Tibial artery (tissue), 4 donors: ENCODE data around the gene FSD2.

ENCODE experiments used
- DNase-seq, 2 donors: peaks; one replicate each; pipeline ENCODE4 v3.0.0-alpha.2; 2019
- H3K27ac ChIP-seq, 2 donors: fragments of 200-600 bp; sonication (generic) in 1 of 2; 1 replicate in 1 of 2; 2 replicates in 1 of 2; pipeline ENCODE4 v1.5.1; 2018 to 2019; ENCODE audit warnings: mild to moderate bottlenecking in 1 of 2
- H3K27me3 ChIP-seq, 2 donors: fragments of 200-600 bp; sonication (generic) in 1 of 2; one replicate each; pipeline versions ENCODE4 v1.5.1 to v1.6.0; 2016 to 2019
- H3K36me3 ChIP-seq, 3 donors: fragments of 200-600 bp; sonication (generic) in 2 of 3; one replicate each; pipeline ENCODE4 v1.5.1; 2016 to 2019; ENCODE audit warnings: mild to moderate bottlenecking in 2 of 3
- H3K4me1 ChIP-seq, 4 donors: fragments of 200-600 bp; sonication (generic) in 2 of 4; 1 replicate in 3 of 4; 2 replicates in 1 of 4; pipeline ENCODE4 v1.5.1; 2016 to 2019
- H3K4me3 ChIP-seq, 2 donors: fragments of 200-600 bp; sonication (generic) in 1 of 2; 1 replicate in 1 of 2; 2 replicates in 1 of 2; pipeline ENCODE4 v1.5.1; 2018 to 2019; ENCODE audit warnings: mild to moderate bottlenecking in 2 of 2
- H3K9me3 ChIP-seq, 3 donors: fragments of 200-600 bp; sonication (generic) in 1 of 3; one replicate each; pipeline ENCODE4 v1.5.1; 2016 to 2019
- CTCF ChIP-seq, 2 experiments: fragments of 200-600 bp in 1 of 2; fragments of 450-650 bp in 1 of 2; IDR thresholded peaks; one replicate each; pipeline ENCODE4 v1.5.1; 2017 to 2019; ENCODE audit warnings: antibody characterized with exemption in 2 of 2, mild to moderate bottlenecking in 1 of 2, moderate library complexity in 1 of 2
- intact Hi-C: fragments of 100-400 bp; cut with DNase I; formaldehyde crosslinking; loops from one replicate; pipeline ENCODE4 v1.15.0; 2023; ENCODE audit warnings: low total_unique reads

The FSD2 gene

DNA sequence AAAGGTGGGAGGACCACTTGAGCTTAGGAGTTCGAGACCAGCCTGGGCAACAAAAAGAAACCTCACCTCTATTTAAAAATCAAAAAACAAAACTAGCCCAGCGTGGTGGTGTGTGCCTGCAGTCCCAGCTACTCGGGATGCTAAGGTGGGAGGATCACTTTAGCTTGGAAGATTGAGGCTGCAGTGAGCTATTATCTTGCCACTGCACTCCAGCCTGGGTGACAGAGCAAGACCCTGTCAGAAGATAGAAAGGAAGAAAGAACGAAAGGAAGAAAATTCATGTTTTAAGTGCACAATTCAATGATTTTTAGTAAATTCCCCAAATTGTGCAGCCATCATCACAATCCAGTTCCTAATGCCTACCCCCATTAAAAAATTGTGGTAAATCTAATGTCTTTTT lies 7.8 kb downstream of the FSD2 start:
- intact Hi-C loops, result no loop called here

DNA sequence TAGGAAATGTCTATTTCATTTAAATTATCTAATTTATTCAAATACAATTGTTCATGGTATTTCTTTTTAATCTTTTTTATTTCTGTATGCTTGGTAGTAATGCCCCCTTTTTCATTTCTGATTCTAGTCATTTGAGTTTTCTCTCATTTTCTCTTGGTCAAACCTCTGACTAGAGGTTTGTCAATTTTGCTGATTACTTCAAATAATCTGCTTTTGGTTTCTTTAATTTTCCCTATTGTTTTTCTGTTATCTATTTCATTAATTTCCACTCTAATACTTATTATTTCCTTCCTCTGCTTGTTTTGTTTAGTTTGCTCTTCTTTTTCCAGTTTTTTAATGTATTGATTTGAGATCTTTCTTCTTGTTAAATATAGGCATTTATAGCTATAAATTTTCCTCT lies 12.1 kb downstream of the FSD2 start:
- no peaks in the 10 kb centered on the region for H3K4me1 ChIP-seq
- H3K27me3 ChIP-seq, result no peaks in the 10 kb centered on the region
- H3K36me3 ChIP-seq, result no peaks in the 10 kb centered on the region
- no peak for TF ChIP-seq CTCF (IDR thresholded peaks at IDR 0.05)
- intact Hi-C loops, result no loop called here
- no peak overlapping the region for H3K4me3 ChIP-seq
- no peaks in the 10 kb centered on the region for H3K9me3 ChIP-seq
- DNase-seq, result no peak
- H3K27ac ChIP-seq, result no peak overlapping the region

More for the DNA sequence above, 7.8 kb downstream of the FSD2 start:
- Histone ChIP-seq H3K27ac (no peak overlapping the region), H3K4me3 (no peak overlapping the region), H3K4me1 (no peaks in the 10 kb centered on the region), H3K36me3 (no peaks in the 10 kb centered on the region), H3K9me3 (no peaks in the 10 kb centered on the region), H3K27me3 (no peaks in the 10 kb centered on the region)
- no peak for DNase-seq
- TF ChIP-seq CTCF (IDR thresholded peaks at IDR 0.05), result no peak

- H3K4me1 ChIP-seq, result no peaks in the 10 kb centered on the region
- H3K36me3 ChIP-seq, result no peaks in the 10 kb centered on the region
- DNase-seq, result no peak
- H3K27ac ChIP-seq, result no peak overlapping the region
- no peak for TF ChIP-seq CTCF (IDR thresholded peaks at IDR 0.05)
- no peak overlapping the region for H3K4me3 ChIP-seq
- intact Hi-C loops, result no loop called here
- H3K27me3 ChIP-seq, result no peaks in the 10 kb centered on the region
- no peaks in the 10 kb centered on the region for H3K9me3 ChIP-seq
Measured at GRCh38 chr15:82792068-82792467, 13.8 kb downstream of the FSD2 start.

GRCh38 chr15:82790321-82790720 lies 15.5 kb downstream of the FSD2 start:
- H3K4me1 ChIP-seq, result no peaks in the 10 kb centered on the region
- H3K36me3 ChIP-seq, result no peaks in the 10 kb centered on the region
- intact Hi-C loops, result no loop called here
- no peak for DNase-seq
- no peak overlapping the region for H3K4me3 ChIP-seq
- no peak overlapping the region for H3K27ac ChIP-seq
- no peak for TF ChIP-seq CTCF (IDR thresholded peaks at IDR 0.05)
- no peaks in the 10 kb centered on the region for H3K9me3 ChIP-seq
- no peaks in the 10 kb centered on the region for H3K27me3 ChIP-seq

- Histone ChIP-seq H3K27ac (no peak overlapping the region), H3K27me3 (no peaks in the 10 kb centered on the region), H3K4me1 (no peaks in the 10 kb centered on the region), H3K36me3 (no peaks in the 10 kb centered on the region), H3K9me3 (no peaks in the 10 kb centered on the region), H3K4me3 (no peak overlapping the region)
- intact Hi-C loops, result no loop called here
- TF ChIP-seq CTCF (IDR thresholded peaks at IDR 0.05), result no peak
- DNase-seq, result no peak
Measured at GRCh38 chr15:82789491-82789890, 16.4 kb downstream of the FSD2 start.

DNA sequence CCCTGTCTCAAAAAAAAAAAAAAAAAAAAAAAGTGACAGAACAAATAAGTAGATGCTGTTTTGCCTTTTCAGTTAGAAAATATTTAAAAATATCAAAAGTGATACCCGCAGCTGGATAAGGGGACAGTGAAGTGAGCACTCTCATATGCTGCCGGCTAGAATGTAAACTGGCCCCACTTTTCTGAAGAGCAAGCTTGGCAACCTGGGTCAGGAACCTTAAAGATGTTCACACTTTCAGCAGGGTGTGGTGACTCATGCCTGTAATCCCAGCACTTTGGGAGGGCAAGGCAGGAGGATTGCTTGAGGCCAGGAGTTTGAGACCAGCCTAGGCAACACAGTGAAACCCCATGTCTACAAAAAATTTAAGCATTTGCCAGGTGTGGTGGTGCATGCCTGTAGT lies 17.4 kb downstream of the FSD2 start:
- no peak for TF ChIP-seq CTCF (IDR thresholded peaks at IDR 0.05)
- H3K4me1 ChIP-seq, result no peaks in the 10 kb centered on the region
- no peaks in the 10 kb centered on the region for H3K27me3 ChIP-seq
- no peak overlapping the region for H3K27ac ChIP-seq
- H3K36me3 ChIP-seq, result no peaks in the 10 kb centered on the region
- DNase-seq, result no peak
- intact Hi-C loops, result no loop called here
- no peak overlapping the region for H3K4me3 ChIP-seq
- no peaks in the 10 kb centered on the region for H3K9me3 ChIP-seq
